Upper lobe of left lung (tissue), 4 donors: Measurements from ENCODE around the gene ZNF385B.

Source experiments
- POLR2A ChIP-seq, 4 donors: fragments of 450-650 bp; IDR thresholded peaks; one replicate each; pipeline ENCODE4 v1.5.1; 2016 to 2017; ENCODE audit warnings: antibody characterized with exemption in 4 of 4, mild to moderate bottlenecking in 2 of 4
- TF ChIP-seq, protein P1 (sequence below), 6 experiments: fragments of 450-650 bp in 4 of 6; fragments of 200-600 bp in 2 of 6; sonication (generic) in 2 of 6; IDR thresholded peaks; one replicate each; pipeline ENCODE4 v1.5.1; 2016 to 2019; ENCODE audit warnings: antibody characterized with exemption in 6 of 6

DNA sequence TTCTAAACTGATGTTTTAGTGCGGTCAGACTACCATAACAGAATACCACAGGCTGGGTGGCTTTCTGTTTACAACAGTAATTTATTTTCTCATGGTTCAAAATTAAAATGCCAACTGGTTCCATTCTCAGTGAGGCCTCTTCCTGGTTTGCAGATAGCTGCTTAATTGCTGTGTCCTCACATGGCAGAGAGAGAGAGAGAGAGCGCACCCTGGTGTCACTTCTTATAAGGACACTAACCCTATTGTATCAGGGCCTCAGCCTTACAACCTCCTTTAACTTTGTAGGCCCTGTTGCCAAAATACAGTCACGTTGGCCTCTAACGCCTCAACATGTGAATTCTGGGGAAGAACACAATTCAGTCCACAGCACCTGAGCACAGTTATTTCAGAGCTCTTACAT lies 37.5 kb upstream of the ZNF385B start:
- TF ChIP-seq, protein P1, sequence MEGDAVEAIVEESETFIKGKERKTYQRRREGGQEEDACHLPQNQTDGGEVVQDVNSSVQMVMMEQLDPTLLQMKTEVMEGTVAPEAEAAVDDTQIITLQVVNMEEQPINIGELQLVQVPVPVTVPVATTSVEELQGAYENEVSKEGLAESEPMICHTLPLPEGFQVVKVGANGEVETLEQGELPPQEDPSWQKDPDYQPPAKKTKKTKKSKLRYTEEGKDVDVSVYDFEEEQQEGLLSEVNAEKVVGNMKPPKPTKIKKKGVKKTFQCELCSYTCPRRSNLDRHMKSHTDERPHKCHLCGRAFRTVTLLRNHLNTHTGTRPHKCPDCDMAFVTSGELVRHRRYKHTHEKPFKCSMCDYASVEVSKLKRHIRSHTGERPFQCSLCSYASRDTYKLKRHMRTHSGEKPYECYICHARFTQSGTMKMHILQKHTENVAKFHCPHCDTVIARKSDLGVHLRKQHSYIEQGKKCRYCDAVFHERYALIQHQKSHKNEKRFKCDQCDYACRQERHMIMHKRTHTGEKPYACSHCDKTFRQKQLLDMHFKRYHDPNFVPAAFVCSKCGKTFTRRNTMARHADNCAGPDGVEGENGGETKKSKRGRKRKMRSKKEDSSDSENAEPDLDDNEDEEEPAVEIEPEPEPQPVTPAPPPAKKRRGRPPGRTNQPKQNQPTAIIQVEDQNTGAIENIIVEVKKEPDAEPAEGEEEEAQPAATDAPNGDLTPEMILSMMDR (IDR thresholded peaks at IDR 0.05), result no peak
- TF ChIP-seq POLR2A (IDR thresholded peaks at IDR 0.05), result no peak
